Prostate gland (tissue), 2 donors: Measurements from ENCODE around the gene TMPO.

Experiments used
- POLR2A ChIP-seq: fragments of 450-650 bp; IDR thresholded peaks from one replicate; pipeline ENCODE4 v1.6.1; 2016; ENCODE audit warnings: antibody characterized with exemption, mild to moderate bottlenecking
- TF ChIP-seq, protein P1 (sequence below), 4 experiments: fragments of 200-600 bp in 2 of 4; fragments of 450-650 bp in 2 of 4; sonication (generic) in 2 of 4; IDR thresholded peaks; 1 replicate in 3 of 4; 2 replicates in 1 of 4; pipeline ENCODE4 v1.5.1; 2016 to 2019; ENCODE audit warnings: antibody characterized with exemption in 4 of 4, mild to moderate bottlenecking in 2 of 4, moderate library complexity in 2 of 4

DNA sequence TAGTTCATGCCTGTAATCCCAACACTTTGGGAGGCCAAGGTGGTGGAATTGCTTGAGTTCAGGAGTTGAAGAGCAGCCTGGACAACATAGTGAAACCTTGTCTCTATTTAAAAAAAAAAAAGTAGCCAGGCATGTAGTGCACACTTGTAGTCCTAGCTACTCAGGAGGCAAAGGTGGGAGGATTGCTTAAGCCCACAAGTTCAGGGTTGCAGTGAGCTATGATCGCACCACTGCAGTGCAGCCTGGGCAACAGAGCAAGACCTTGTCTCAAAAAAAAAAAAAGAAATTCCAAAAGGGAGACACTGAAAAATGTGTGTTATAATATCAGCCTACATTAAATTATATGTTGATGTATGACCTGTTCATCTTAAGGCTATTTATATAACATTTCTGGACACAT, 14.7 kb downstream of the TMPO start:
- TF ChIP-seq, protein P1, sequence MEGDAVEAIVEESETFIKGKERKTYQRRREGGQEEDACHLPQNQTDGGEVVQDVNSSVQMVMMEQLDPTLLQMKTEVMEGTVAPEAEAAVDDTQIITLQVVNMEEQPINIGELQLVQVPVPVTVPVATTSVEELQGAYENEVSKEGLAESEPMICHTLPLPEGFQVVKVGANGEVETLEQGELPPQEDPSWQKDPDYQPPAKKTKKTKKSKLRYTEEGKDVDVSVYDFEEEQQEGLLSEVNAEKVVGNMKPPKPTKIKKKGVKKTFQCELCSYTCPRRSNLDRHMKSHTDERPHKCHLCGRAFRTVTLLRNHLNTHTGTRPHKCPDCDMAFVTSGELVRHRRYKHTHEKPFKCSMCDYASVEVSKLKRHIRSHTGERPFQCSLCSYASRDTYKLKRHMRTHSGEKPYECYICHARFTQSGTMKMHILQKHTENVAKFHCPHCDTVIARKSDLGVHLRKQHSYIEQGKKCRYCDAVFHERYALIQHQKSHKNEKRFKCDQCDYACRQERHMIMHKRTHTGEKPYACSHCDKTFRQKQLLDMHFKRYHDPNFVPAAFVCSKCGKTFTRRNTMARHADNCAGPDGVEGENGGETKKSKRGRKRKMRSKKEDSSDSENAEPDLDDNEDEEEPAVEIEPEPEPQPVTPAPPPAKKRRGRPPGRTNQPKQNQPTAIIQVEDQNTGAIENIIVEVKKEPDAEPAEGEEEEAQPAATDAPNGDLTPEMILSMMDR (IDR thresholded peaks at IDR 0.05) = no peak
- TF ChIP-seq POLR2A = no peak
